HK-2 (cell line): ENCODE measurements around the gene PCDHGB5.
"Not testable (repeated sequence)": the region's sequence is repeated elsewhere in the genome, so short reads cannot be mapped to it uniquely, and the experiment has no call there.

Source experiments
- DNase-seq: peaks from one replicate; pipeline ENCODE4 v3.0.0-alpha.2; 2018; ENCODE audit not compliant: unreplicated experiment

The PCDHGB5 gene

DNA sequence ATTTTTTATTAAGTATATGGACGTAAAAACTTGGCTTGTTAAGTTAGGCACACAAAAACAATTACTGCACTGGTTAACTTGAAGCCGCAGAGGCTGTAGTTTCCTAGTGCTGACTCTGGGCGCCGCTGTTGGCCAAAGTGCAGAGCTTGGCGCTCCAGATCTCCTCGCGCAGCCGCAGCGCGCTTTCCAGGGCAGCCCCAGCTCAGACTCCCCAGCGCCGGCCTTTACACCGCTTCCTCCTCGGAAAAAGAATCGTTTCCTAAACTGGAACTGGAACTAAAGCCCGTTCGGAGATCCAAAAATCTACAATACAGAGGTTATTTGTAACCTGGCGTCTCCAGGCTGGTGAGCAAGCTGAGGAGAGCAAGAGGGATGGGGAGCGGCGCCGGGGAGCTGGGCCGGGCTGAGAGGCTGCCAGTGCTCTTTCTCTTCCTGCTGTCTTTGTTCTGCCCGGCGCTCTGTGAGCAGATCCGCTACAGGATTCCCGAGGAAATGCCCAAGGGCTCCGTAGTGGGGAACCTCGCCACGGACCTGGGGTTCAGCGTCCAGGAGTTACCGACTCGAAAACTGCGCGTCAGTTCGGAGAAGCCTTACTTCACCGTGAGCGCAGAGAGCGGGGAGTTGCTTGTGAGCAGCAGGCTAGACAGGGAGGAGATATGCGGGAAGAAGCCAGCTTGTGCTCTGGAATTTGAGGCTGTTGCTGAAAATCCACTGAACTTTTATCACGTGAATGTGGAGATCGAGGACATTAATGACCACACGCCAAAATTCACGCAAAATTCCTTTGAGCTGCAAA lies at the start of gene PCDHGB5:
Gene PCDHGB5, plus strand, starts transcription at position 192 of the 796 bp plus-strand sequence. Its CDS starts 181 bp downstream, at position 373.
- DNase-seq, result peak; percentile 12

DNA sequence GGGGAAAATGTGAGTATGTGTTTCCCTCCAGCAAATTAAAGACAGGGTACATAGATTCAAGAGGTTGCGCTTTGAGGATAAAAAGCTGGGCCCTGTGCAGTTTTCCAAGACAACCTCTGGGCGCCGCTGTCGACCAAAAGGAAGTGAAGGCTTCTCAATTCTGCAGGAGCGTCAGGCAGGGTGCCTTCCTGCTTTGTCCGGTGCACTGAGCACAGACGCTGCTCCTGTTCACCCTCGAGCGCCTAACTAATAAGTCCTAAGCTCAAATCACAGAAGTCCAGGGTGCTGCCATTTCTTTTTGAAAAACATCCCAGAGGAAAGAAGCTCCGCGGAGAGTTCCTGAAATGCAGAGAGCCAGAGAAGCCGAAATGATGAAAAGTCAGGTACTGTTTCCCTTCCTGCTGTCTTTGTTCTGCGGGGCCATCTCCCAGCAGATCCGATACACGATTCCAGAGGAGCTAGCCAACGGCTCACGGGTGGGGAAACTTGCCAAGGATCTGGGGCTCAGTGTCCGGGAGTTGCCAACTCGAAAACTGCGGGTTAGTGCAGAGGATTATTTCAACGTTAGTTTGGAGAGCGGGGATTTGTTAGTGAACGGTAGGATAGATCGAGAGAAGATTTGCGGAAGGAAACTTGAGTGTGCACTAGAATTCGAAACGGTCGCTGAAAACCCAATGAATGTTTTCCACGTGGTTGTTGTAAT lies 47.7 kb upstream of the PCDHGB5 start, which contains the start of gene PCDHGB1:
Gene PCDHGB1, plus strand, starts transcription at position 183 of the 703 bp plus-strand sequence. Its CDS starts 162 bp downstream, at position 345.
- DNase-seq, result peak; percentile 10

DNA sequence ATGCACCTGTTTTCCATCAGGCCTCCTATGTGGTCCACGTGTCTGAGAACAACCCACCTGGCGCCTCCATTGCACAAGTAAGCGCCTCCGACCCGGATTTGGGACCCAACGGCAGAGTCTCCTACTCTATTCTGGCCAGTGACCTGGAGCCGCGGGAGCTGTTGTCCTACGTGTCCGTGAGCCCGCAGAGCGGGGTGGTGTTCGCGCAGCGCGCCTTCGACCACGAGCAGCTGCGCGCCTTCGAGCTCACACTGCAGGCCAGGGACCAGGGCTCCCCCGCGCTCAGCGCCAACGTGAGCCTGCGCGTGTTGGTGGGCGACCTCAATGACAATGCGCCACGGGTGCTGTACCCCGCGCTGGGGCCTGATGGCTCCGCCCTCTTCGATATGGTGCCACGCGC lies 46.2 kb upstream of the PCDHGB5 start:
- DNase-seq, result no peak

DNA sequence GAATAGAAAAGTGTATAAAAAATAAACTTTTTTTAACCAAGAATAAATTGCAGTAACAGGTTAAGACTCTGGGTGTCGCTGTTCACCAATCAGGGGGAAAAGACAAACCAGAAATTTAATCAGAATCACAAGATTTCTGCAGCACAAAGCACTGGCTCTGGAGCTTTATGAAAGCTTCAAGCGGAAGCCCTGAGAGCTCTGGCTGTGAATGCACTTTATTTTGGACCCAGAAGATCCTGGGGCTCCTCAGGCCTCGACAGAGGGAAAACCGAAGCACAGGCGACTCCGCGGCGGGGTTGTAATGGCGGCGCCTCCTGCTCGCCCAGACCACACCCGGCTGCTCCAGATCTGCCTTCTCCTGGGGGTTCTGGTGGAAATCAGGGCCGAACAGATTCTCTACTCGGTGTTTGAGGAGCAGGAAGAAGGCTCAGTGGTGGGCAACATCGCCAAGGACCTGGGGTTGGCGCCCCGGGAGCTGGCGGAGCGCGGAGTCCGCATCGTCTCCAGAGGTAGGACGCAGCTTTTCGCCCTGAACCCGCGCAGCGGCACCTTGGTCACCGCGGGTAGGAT lies 42.8 kb upstream of the PCDHGB5 start, which contains the start of gene PCDHGA4:
Gene PCDHGA4, plus strand, starts transcription at position 122 of the 570 bp plus-strand sequence. Its CDS starts 87 bp downstream, at position 209.
- no peak for DNase-seq

DNA sequence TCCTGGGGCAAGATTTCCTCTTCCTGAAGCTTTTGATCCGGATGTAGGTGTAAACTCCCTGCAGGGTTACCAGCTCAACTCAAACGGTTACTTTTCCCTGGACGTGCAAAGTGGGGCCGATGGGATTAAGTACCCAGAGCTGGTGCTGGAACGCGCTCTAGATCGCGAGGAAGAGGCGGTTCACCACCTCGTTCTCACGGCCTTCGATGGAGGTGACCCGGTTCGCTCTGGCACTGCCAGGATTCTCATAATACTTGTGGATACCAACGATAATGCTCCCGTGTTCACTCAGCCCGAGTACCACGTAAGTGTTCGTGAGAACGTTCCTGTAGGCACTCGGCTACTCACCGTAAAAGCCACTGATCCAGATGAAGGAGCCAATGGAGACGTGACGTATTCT lies 42.1 kb upstream of the PCDHGB5 start:
- DNase-seq, result no peak

DNA sequence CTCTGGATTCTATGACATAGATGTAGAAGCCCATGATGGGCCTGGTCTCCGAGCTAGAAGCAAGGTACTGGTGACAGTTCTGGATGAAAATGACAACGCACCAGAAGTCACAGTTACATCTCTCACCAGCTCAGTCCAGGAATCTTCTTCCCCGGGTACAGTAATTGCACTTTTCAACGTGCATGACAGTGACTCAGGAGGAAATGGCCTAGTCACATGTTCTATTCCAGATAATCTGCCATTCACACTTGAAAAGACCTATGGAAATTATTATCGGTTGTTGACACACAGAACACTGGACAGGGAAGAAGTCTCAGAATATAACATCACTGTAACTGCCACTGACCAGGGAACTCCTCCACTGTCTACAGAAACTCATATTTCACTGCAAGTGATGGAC lies 41.6 kb upstream of the PCDHGB5 start:
- no peak for DNase-seq

DNA sequence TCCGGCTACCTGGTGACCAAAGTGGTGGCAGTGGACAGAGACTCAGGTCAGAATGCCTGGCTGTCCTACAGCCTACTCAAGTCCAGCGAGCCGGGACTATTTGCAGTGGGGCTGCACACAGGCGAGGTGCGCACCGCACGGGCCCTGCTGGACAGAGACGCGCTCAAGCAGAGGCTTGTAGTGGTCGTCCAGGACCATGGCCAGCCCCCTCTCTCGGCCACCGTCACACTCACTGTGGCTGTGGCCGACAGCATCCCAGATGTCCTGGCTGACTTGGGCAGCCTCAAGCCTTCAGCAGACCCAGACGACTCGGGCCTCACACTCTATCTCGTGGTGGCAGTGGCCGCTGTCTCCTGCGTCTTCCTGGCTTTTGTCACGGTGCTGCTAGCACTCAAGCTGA lies 40.8 kb upstream of the PCDHGB5 start:
- no peak for DNase-seq

DNA sequence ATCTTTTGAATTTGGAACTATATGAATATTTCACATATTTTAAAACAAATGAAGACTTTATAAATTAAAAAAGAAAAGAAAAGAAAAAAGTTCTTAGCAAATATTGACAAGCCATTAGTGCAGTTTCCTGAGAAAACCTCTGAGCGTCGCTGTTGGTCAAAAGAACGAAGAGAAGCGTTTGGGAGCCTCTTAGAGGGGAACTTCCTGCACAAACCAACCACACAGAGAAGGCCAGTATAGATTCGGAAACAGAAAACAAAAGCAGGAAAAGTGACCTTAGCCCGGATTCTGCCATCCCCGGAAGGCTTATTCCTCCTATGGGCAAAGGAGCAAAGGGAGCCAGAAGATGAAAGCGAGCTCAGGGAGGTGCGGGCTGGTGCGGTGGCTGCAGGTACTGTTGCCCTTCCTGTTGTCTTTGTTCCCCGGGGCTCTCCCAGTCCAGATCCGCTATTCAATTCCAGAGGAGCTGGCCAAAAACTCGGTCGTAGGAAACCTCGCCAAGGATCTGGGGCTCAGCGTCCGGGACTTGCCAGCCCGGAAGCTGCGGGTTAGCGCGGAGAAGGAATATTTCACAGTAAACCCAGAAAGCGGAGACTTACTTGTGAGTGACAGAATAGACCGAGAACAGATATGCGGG lies 37.8 kb upstream of the PCDHGB5 start, which contains the start of gene PCDHGB2:
Gene PCDHGB2, plus strand, starts transcription at position 205 of the 637 bp plus-strand sequence. Its CDS starts 142 bp downstream, at position 347.
- no peak for DNase-seq

DNA sequence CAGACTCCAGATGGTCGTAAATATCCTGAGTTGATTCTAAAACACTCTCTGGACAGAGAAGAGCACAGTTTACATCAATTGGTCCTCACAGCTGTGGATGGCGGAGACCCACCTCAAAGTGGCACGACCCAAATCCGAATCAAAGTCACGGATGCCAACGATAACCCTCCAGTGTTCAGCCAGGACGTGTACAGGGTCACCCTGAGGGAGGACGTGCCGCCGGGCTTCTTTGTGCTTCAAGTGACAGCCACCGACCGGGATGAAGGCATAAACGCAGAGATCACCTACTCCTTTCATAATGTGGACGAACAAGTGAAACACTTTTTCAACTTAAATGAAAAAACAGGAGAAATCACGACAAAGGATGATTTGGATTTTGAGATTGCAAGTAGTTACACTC lies 37.1 kb upstream of the PCDHGB5 start:
- DNase-seq, result no peak

DNA sequence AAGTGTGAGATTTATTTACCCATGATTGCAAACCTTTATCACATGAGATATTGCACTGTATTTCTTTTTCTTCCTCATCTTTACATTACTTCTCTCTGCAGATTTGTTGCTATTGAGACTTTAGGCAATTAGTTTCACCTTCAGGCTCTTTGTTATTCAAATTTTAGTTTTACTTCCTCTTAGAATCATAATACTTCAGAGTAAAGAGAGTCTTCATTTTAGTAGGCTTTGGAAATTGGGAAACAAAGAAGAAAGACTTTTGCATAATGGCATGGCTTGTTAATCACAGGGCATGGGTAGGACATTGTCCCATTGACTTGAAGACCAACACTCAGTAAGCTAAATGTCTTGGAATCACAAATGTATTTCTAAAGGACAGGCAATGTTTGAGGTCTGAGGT lies 35.0 kb upstream of the PCDHGB5 start:
- DNase-seq, result no peak

DNA sequence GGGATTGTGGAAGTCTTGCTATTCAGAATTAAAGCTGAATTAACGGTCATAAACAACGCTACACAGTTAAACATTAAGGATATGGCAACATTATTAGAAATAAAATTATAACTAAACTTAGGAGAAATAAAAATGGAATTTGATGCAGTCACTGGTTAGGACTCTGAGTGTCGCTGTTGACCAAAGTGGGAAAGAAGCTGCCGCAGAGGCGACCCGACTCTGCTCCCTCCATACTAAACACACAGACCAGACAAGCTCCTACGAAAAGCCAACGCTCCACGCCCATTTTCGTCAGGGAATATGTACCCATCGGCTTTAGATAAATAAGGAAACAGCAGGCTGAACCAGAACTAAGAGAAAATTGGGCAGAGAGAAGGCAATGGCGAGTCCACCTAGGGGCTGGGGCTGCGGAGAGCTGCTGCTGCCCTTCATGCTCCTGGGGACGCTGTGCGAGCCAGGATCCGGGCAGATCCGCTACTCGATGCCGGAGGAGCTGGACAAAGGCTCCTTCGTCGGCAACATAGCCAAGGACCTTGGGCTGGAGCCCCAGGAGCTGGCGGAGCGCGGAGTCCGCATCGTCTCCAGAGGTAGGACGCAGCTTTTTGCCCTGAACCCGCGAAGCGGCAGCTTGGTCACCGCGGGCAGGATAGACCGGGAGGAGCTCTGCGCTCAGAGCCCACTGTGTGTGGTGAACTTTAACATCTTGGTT lies 33.6 kb upstream of the PCDHGB5 start, which contains the start of gene PCDHGA5:
Gene PCDHGA5, plus strand, starts transcription at position 211 of the 709 bp plus-strand sequence. Its CDS starts 169 bp downstream, at position 380.
- DNase-seq, result no peak

DNA sequence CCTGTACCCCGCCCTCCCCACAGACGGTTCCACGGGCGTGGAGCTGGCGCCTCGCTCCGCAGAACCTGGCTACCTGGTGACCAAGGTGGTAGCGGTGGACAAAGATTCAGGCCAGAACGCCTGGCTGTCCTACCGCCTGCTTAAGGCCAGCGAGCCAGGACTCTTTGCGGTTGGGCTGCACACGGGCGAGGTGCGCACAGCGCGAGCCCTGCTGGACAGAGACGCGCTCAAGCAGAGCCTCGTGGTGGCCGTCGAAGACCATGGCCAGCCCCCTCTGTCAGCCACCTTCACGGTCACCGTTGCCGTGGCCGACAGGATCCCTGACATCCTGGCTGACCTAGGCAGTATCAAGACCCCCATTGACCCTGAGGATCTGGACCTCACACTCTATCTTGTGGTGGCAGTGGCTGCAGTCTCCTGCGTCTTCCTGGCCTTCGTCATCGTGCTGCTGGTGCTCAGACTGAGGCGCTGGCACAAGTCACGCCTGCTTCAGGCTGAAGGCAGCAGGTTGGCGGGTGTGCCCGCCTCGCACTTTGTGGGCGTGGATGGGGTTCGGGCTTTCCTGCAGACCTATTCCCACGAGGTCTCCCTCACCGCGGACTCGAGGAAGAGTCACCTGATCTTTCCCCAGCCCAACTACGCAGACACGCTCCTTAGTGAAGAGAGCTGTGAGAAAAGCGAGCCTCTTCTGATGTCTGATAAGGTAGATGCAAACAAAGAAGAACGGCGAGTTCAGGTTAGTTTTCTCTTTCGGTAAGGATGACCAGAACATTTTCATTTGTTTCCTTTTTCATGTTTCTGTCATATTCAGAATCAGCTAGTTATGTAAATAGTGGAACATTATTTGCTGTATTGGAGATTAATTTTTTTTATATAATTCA lies 31.5 kb upstream of the PCDHGB5 start:
- DNase-seq, result no peak

DNA sequence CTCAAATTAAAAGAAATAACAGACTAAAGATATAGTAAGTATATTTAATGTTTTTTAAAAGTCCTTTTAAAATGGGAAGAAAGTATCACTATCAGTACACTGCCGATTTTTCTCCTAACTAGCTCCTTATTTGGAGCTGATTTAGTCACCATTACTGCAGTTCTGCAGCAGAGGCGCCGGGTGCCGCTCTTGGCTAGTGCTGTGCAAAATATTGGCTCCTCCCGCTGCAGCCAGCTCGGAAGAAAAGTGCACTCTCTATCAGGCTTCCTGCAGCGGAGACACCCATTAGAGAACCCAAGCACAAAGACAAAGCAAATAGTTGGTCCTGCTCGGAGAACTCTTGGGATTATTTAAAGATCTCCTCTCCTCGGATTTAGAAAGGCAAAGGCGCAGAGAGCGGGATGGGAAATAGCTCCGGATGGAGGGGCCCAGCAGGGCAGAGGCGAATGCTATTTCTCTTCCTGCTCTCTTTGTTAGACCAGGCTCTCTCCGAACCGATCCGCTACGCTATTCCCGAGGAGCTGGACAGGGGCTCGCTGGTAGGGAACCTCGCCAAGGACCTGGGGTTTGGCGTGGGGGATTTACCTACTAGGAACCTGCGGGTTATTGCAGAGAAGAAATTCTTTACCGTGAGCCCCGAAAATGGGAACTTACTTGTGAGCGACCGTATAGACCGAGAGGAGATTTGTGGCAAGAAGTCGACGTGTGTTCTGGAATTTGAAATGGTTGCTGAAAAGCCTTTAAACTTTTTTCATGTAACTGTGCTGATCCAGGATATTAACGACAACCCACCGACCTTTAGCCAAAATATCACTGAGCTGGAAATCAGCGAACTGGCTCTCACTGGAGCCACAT lies 27.5 kb upstream of the PCDHGB5 start, which contains the start of gene PCDHGB3:
Gene PCDHGB3, plus strand, starts transcription at position 249 of the 855 bp plus-strand sequence. Its CDS starts 153 bp downstream, at position 402.
- DNase-seq, result no peak

DNA sequence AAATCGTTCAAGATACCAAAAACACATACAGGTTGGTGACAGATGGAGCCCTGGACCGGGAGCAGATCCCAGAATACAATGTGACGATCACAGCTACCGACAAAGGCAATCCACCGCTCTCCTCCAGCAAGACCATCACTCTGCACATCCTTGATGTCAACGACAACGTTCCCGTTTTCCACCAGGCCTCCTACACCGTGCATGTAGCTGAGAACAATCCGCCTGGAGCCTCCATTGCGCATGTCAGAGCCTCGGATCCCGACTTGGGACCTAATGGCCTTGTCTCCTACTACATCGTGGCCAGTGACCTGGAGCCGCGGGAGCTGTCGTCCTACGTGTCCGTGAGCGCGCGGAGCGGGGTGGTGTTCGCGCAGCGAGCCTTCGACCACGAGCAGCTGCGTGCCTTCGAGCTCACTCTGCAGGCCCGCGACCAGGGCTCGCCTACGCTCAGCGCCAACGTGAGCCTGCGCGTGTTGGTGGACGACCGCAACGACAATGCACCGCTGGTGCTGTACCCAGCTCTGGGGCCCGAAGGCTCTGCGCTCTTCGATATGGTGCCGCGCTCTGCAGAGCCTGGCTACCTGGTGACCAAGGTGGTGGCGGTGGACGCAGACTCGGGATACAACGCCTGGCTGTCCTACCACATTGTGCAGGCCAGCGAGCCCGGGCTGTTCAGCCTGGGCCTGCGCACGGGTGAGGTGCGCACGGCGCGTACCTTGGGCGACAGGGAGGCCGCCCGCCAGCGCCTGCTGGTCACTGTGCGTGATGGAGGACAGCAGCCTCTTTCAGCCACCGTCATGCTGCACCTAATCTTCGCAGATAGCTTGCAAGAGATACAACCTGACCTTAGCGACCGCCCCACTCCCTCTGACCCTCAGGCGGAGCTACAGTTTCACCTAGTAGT lies 25.9 kb upstream of the PCDHGB5 start:
- no peak for DNase-seq

DNA sequence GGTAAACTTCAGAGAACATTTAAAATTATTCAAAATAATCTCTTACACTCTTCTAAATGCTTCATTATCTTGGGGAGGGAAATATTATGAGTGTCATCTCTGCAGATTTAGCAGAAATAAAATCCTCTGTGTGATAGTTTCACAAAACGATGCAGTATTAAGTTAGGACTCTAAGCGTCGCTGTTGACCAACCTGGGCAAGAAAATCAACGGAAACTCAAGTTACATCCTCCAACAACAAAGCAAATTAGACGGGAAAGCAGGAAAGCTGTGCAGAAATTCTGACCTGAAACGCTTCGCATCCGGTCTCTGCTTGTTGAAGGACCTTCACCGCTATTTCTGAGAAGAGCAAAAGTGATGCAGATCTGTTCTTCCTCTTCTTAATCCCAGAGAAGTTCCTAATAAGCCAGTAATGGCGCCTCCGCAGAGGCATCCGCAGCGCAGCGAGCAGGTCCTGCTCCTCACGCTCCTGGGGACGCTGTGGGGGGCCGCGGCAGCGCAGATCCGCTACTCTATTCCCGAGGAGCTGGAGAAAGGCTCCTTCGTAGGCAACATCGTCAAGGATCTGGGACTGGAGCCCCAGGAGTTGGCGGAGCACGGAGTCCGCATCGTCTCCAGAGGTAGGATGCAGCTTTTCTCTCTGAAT lies 24.0 kb upstream of the PCDHGB5 start, which contains the start of gene PCDHGA6:
Gene PCDHGA6, plus strand, starts transcription at position 219 of the 645 bp plus-strand sequence. Its CDS starts 193 bp downstream, at position 412.
- DNase-seq, result no peak

DNA sequence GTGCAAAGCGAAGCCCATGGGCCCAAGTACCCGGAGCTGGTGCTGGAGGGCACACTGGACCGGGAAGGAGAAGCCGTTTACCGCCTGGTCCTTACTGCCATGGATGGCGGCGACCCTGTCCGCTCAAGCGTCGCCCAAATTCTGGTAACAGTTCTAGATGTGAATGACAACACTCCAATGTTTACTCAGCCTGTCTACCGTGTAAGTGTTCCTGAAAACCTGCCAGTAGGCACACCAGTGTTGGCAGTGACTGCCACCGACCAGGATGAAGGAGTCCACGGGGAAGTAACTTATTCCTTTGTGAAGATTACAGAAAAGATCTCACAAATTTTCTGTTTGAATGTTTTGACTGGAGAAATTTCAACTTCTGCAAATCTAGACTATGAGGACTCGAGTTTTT lies 23.1 kb upstream of the PCDHGB5 start:
- DNase-seq, result no peak

DNA sequence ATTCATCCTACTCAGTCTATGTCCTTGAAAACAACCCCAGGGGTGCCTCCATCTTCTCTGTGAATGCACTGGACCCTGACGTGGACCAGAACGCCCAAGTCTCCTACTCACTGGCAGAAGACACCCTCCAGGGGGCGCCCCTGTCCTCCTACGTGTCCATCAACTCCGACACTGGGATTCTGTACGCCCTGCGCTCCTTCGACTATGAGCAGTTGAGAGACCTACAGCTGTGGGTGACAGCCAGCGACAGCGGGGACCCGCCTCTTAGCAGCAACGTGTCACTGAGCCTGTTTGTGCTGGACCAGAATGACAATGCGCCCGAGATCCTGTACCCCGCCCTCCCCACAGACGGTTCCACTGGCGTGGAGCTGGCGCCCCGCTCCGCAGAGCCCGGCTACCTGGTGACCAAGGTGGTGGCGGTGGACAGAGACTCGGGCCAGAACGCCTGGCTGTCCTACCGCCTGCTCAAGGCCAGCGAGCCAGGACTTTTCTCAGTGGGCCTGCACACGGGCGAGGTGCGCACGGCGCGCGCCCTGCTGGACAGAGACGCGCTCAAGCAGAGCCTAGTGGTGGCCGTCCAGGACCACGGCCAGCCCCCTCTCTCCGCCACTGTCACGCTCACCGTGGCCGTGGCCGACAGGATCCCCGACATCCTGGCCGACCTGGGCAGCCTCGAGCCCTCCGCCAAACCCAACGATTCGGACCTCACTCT lies 22.1 kb upstream of the PCDHGB5 start:
- not testable (repeated sequence) for DNase-seq
